ENCODE measurements around the gene MAX.

DNA sequence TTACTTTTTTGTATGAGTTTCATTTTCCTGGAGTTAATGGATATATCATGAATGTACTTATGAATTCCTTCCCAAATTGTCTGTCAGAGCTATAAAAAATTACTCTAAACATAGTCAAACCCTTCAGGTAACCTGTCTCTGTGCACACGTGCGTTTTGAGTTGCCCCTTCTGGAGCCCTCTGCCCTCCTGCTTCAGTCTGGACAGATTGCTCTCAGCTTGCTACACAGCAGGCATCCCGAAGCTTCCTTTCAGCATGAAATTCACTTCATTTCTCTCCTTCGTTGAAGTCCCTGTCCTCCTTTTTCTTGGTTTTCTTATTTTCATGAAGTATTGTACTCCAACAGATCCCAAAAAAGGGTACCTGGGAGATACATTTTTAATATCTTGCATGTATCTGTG lies 68.3 kb downstream of the MAX start:
- TF ChIP-seq CTCF (IDR thresholded peaks at IDR 0.05 in 4 of 5, conservative IDR thresholded peaks at IDR 0.05 in 1 of 5), result no peak
- TF ChIP-seq POLR2A (IDR thresholded peaks at IDR 0.05), result no peak

Data from gastrocnemius medialis (tissue), 4 donors.